ENCODE data around the gene MKNK1.

DNA sequence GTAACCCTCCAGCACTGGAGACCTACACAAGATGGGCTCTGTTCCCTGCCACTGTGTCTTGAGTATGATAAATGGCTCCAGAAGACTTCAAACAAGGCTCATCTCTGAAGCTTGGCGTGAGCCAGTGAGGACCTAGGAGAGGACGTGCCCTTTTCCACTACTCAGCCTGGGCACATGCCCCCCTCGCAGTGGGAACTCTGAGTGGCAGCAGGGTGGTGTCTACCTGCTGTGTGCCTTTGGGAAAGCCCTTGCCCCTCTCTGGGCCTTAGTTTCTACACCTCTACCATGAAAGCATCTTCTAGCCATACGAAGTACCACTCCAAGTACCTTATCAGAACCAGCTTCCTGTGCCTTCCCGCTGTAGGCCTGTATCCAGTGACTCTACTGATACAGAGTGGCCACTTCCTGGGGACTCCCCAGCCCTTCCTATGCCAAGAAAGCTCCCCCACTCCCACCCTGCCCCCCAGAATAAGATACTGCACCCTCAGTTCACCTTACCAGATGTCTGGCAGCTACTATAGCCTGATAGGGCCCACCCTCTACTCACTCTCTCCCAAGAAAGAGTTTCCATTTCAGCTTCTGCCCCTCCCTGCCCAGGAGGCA, 15.7 kb upstream of the MKNK1 start:
- TF ChIP-seq ELF1 (IDR thresholded peaks at IDR 0.05) (no peak), EP300 (IDR thresholded peaks at IDR 0.05; ENCODE audit: borderline replicate concordance in 1 of 2, low read depth in 1 of 2, low read length in 1 of 2) (no peak), REST (IDR thresholded peaks at IDR 0.05; ENCODE audit: low read depth, low read length) (no peak), JUND (IDR thresholded peaks at IDR 0.05) (no peak), CTCF (IDR thresholded peaks at IDR 0.05) (no peak), NRF1 (IDR thresholded peaks at IDR 0.05; ENCODE audit: low read depth, low read length) (no peak), GABPA (IDR thresholded peaks at IDR 0.05; ENCODE audit: low read depth) (no peak), RAD21 (IDR thresholded peaks at IDR 0.05; ENCODE audit: low read length) (no peak), TCF12 (IDR thresholded peaks at IDR 0.05) (no peak), NFIC (IDR thresholded peaks at IDR 0.05; ENCODE audit: borderline replicate concordance) (no peak)
- TF ChIP-seq, protein P1, sequence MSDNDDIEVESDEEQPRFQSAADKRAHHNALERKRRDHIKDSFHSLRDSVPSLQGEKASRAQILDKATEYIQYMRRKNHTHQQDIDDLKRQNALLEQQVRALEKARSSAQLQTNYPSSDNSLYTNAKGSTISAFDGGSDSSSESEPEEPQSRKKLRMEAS (IDR thresholded peaks at IDR 0.05; ENCODE audit: low read depth): no peak

All from SK-N-SH (cell line).